ENCODE data around the gene SMC5.
"Not testable (repeated sequence)": the region's sequence is repeated elsewhere in the genome, so short reads cannot be mapped to it uniquely, and the experiment has no call there.

SMC5 gene

GRCh38 chr9:70263421-70263820 lies 4.6 kb downstream of the SMC5 start:
- DNase-seq (ENCODE audit: low read depth) = no peak

GRCh38 chr9:70278305-70278704 lies 19.5 kb downstream of the SMC5 start:
- DNase-seq (ENCODE audit: low read depth) = no peak

GRCh38 chr9:70283848-70284247 lies 25.1 kb downstream of the SMC5 start:
- no peak for DNase-seq (ENCODE audit: low read depth)

GRCh38 chr9:70285246-70285645 lies 26.5 kb downstream of the SMC5 start:
- DNase-seq (ENCODE audit: low read depth) = no peak

GRCh38 chr9:70285981-70286598 lies 27.3 kb downstream of the SMC5 start:
- no peak for DNase-seq (ENCODE audit: low read depth)

GRCh38 chr9:70290626-70291025 lies 31.8 kb downstream of the SMC5 start:
- no peak for DNase-seq (ENCODE audit: low read depth)

GRCh38 chr9:70291446-70291845 lies 32.7 kb downstream of the SMC5 start:
- no peak for DNase-seq (ENCODE audit: low read depth)

- DNase-seq (ENCODE audit: low read depth) = no peak
Measured at GRCh38 chr9:70292253-70292652, 33.5 kb downstream of the SMC5 start.

GRCh38 chr9:70293214-70293613 lies 34.4 kb downstream of the SMC5 start:
- DNase-seq (ENCODE audit: low read depth) = no peak

- no peak for DNase-seq (ENCODE audit: low read depth)
Measured at GRCh38 chr9:70297141-70297540, 38.4 kb downstream of the SMC5 start.

GRCh38 chr9:70298245-70298771 lies 39.5 kb downstream of the SMC5 start:
- DNase-seq (ENCODE audit: low read depth) = no peak

- no peak for DNase-seq (ENCODE audit: low read depth)
Measured at GRCh38 chr9:70303268-70303667, 44.5 kb downstream of the SMC5 start.

- no peak for DNase-seq (ENCODE audit: low read depth)
Measured at GRCh38 chr9:70304810-70305209, 46.0 kb downstream of the SMC5 start.

- DNase-seq (ENCODE audit: low read depth) = no peak
Measured at GRCh38 chr9:70315389-70315788, 56.6 kb downstream of the SMC5 start.

- no peak for DNase-seq (ENCODE audit: low read depth)
Measured at GRCh38 chr9:70318002-70318401, 59.2 kb downstream of the SMC5 start.

GRCh38 chr9:70322096-70322495 lies 63.3 kb downstream of the SMC5 start:
- DNase-seq (ENCODE audit: low read depth) = no peak

- DNase-seq (ENCODE audit: low read depth) = no peak
Measured at GRCh38 chr9:70324963-70325362, 66.2 kb downstream of the SMC5 start.

GRCh38 chr9:70328625-70329024 lies 69.8 kb downstream of the SMC5 start:
- DNase-seq (ENCODE audit: low read depth) = not testable (repeated sequence)

GRCh38 chr9:70340572-70340971 lies 81.8 kb downstream of the SMC5 start:
- DNase-seq (ENCODE audit: low read depth) = no peak

- no peak for DNase-seq (ENCODE audit: low read depth)
Measured at GRCh38 chr9:70347046-70347445, 88.3 kb downstream of the SMC5 start.

- no peak for DNase-seq (ENCODE audit: low read depth)
Measured at GRCh38 chr9:70352356-70352755, 93.6 kb downstream of the SMC5 start.

GRCh38 chr9:70352802-70353201 lies 94.0 kb downstream of the SMC5 start:
- DNase-seq (ENCODE audit: low read depth) = no peak

- DNase-seq (ENCODE audit: low read depth) = no peak
Measured at GRCh38 chr9:70355801-70356200, 97.0 kb downstream of the SMC5 start.

GRCh38 chr9:70362952-70363351 lies 104.2 kb downstream of the SMC5 start:
- no peak for DNase-seq (ENCODE audit: low read depth)
